Measurements from ENCODE around the gene SLC26A9. TPM values are rescaled to one million over a fixed set of nuclear protein-coding genes. Genes with fewer than 3 reads are reported as not detected.

SLC26A9 gene
- total RNA-seq, 1 experiment from 2014 or later: 1.0 TPM

- Histone ChIP-seq H3K4me1 (replicated peaks; ENCODE audit: insufficient read depth) (peaks cover 32% of the 10 kb centered on the region), H3K27me3 (ENCODE audit: insufficient read depth, low read depth) (no peaks in the 10 kb centered on the region), H3K9me2 (ENCODE audit: insufficient read depth) (no peaks in the 10 kb centered on the region), H3K9me3 (ENCODE audit: insufficient read depth, low read depth) (peaks cover 3% of the 10 kb centered on the region; the same call in 1 of the 2 replicates), H3K4me3 (no peak overlapping the region), H2AFZ (no peak overlapping the region), H3K36me3 (ENCODE audit: low read depth) (no peaks in the 10 kb centered on the region), H3F3A (ENCODE audit: insufficient read depth, low read depth) (peaks cover 31% of the 10 kb centered on the region), H3K79me2 (ENCODE audit: low read depth) (no peaks in the 10 kb centered on the region), H3K4me2 (no peak overlapping the region), H3K27ac (no peak overlapping the region), H4K20me1 (ENCODE audit: insufficient read depth) (no peaks in the 10 kb centered on the region)
- DNase-seq: peak in 1 of 2 experiments; percentile 43
- no TSS peak for BruUV-seq (replicated peaks)
- ChIA-PET CTCF (interaction anchor here (0.5 to 3.2 kb wide), 18 partner anchors 9 to 569 kb away, joined by 3 to 79 read pairs (median 4); partner anchors contain the start of genes SLC26A9 and SLC41A1), POLR2A (ENCODE audit: unreplicated experiment) (no interaction called here)
- TF ChIP-seq EZH2 (IDR thresholded peaks at IDR 0.05; ENCODE audit: low read depth) (no peak), CTCF (conservative IDR thresholded peaks at IDR 0.05) (no peak)
- intact Hi-C loops (cut with micrococcal nuclease; ENCODE audit: unreplicated experiment): loop anchor here (1.0 to 2.0 kb wide), 3 partner anchors 58 to 312 kb away; no protein-coding TSS in a partner anchor
Measured at GRCh38 chr1:205976708-205977401, 33.6 kb upstream of the SLC26A9 start.

- no peak overlapping the region for H3K4me3 ChIP-seq
- no peaks in the 10 kb centered on the region for H3K79me2 ChIP-seq (ENCODE audit: low read depth)
- H3F3A ChIP-seq (ENCODE audit: insufficient read depth, low read depth): peaks cover 39% of the 10 kb centered on the region
- H2AFZ ChIP-seq: no peak overlapping the region
- CTCF ChIA-PET: interaction anchor here (1.7 to 3.2 kb wide), 2 partner anchors 54 to 58 kb away, joined by 7 to 79 read pairs; no protein-coding TSS in a partner anchor
- H3K27me3 ChIP-seq (ENCODE audit: insufficient read depth, low read depth): no peaks in the 10 kb centered on the region
- BruUV-seq (replicated peaks): no TSS peak
- intact Hi-C loops (cut with micrococcal nuclease; ENCODE audit: unreplicated experiment): loop anchor here (2.0 kb wide), 1 partner anchor 311 kb away; no protein-coding TSS in a partner anchor
- no peak for DNase-seq
- H3K9me2 ChIP-seq (ENCODE audit: insufficient read depth): no peaks in the 10 kb centered on the region; the same call in 1 of the 2 replicates
- no peaks in the 10 kb centered on the region for H4K20me1 ChIP-seq (ENCODE audit: insufficient read depth)
- POLR2A ChIA-PET (ENCODE audit: unreplicated experiment): no interaction called here
- H3K4me2 ChIP-seq: peak overlapping the region; percentile 9; the same call in 1 of the 2 replicates
- no peaks in the 10 kb centered on the region for H3K36me3 ChIP-seq (ENCODE audit: low read depth)
- TF ChIP-seq CTCF (conservative IDR thresholded peaks at IDR 0.05) (no peak), EZH2 (IDR thresholded peaks at IDR 0.05; ENCODE audit: low read depth) (no peak)
- H3K4me1 ChIP-seq (replicated peaks; ENCODE audit: insufficient read depth): peaks cover 37% of the 10 kb centered on the region
- H3K27ac ChIP-seq: no peak overlapping the region
- peaks cover 3% of the 10 kb centered on the region; the same call in 1 of the 2 replicates for H3K9me3 ChIP-seq (ENCODE audit: insufficient read depth, low read depth)
Measured at GRCh38 chr1:205976036-205976435, 32.8 kb upstream of the SLC26A9 start.

- no peak overlapping the region for H3K4me3 ChIP-seq
- TF ChIP-seq CTCF (conservative IDR thresholded peaks at IDR 0.05) (no peak), EZH2 (IDR thresholded peaks at IDR 0.05; ENCODE audit: low read depth) (no peak)
- no peaks in the 10 kb centered on the region for H3K27me3 ChIP-seq (ENCODE audit: insufficient read depth, low read depth)
- BruUV-seq (replicated peaks): no TSS peak
- peak; percentile 23 to 61 for DNase-seq
- POLR2A ChIA-PET (ENCODE audit: unreplicated experiment): no interaction called here
- H3K4me2 ChIP-seq: peak overlapping the region; percentile 9; the same call in 1 of the 2 replicates
- CTCF ChIA-PET: interaction anchor here (3.2 kb wide), 1 partner anchor 57 kb away, joined by 79 read pairs; no protein-coding TSS in a partner anchor
- intact Hi-C loops (cut with micrococcal nuclease; ENCODE audit: unreplicated experiment): no loop called here
- peaks cover 3% of the 10 kb centered on the region; the same call in 1 of the 2 replicates for H3K9me3 ChIP-seq (ENCODE audit: insufficient read depth, low read depth)
- no peak overlapping the region for H3K27ac ChIP-seq
- H2AFZ ChIP-seq: no peak overlapping the region
- H3K79me2 ChIP-seq (ENCODE audit: low read depth): no peaks in the 10 kb centered on the region
- H3K9me2 ChIP-seq (ENCODE audit: insufficient read depth): no peaks in the 10 kb centered on the region; the same call in 1 of the 2 replicates
- H3K36me3 ChIP-seq (ENCODE audit: low read depth): no peaks in the 10 kb centered on the region
- no peaks in the 10 kb centered on the region for H4K20me1 ChIP-seq (ENCODE audit: insufficient read depth)
- H3F3A ChIP-seq (ENCODE audit: insufficient read depth, low read depth): peaks cover 45% of the 10 kb centered on the region
- H3K4me1 ChIP-seq (replicated peaks; ENCODE audit: insufficient read depth): peaks cover 42% of the 10 kb centered on the region
Measured at GRCh38 chr1:205975387-205975998, 32.2 kb upstream of the SLC26A9 start.
